K562 (cell line): Measurements from ENCODE around the gene PLXNB2. TPM values are rescaled to one million over a fixed set of nuclear protein-coding genes. Genes with fewer than 3 reads are reported as not detected.

Experiments used
- ATF7 ChIP-seq: fragments of 450-650 bp; IDR thresholded peaks from 2 replicates; pipeline ENCODE4 v1.7.1; 2014; ENCODE audit warnings: mild to moderate bottlenecking, moderate library complexity
- BHLHE40 ChIP-seq: IDR thresholded peaks from 2 replicates; pipeline ENCODE4 v1.6.1; 2011; ENCODE audit warnings: low read length, improper control_type of control experiment
- CHD1 ChIP-seq: fragments of 200-600 bp; sonication (generic); IDR thresholded peaks from one replicate; pipeline ENCODE4 v1.6.1; 2012; ENCODE audit warnings: mild to moderate bottlenecking, moderate library complexity, low read length, inconsistent platforms
- HDAC6 ChIP-seq: IDR thresholded peaks from 2 replicates; pipeline ENCODE4 v1.6.1; 2012; ENCODE audit warnings: low read depth, mild to moderate bottlenecking, control low read depth, inconsistent platforms, low read length, moderate library complexity
- MYC ChIP-seq, 2 experiments: fragments of 250-450 bp in 1 of 2; sonication (Bioruptor Pico) in 1 of 2; IDR thresholded peaks; 2 replicates each; pipeline versions ENCODE4 v1.5.1 to v1.6.1; 2012 to 2021; ENCODE audit warnings: low read depth in 2 of 2, borderline replicate concordance in 1 of 2, improper control_type of control experiment in 1 of 2, low read length in 1 of 2, mild to moderate bottlenecking in 1 of 2, moderate library complexity in 1 of 2
- NFIC ChIP-seq: fragments of 450-650 bp; IDR thresholded peaks from 2 replicates; pipeline ENCODE4 v1.6.1; 2017; ENCODE audit warnings: mild to moderate bottlenecking, inconsistent platforms
- NONO ChIP-seq, 2 experiments: fragments of 200-400 bp in 1 of 2; fragments of 450-650 bp in 1 of 2; formaldehyde crosslinking in 1 of 2; IDR thresholded peaks; 2 replicates each; pipeline ENCODE4 v1.6.1; 2017; ENCODE audit warnings: low read depth in 2 of 2, mild to moderate bottlenecking in 2 of 2, moderate library complexity in 2 of 2, low read length in 1 of 2
- TAF1 ChIP-seq: IDR thresholded peaks from 2 replicates; pipeline ENCODE4 v1.6.1; 2011; ENCODE audit warnings: mild to moderate bottlenecking, low read length, moderate library complexity; ENCODE audit not compliant: insufficient read depth, control insufficient read depth, severe bottlenecking; ENCODE audit errors: extremely low read depth
- USF2 ChIP-seq: sonication (generic); formaldehyde crosslinking; IDR thresholded peaks from 2 replicates; pipeline ENCODE4 v1.5.0; 2020; ENCODE audit warnings: missing genetic modification reagents
- XRCC4 ChIP-seq: IDR thresholded peaks from one replicate; pipeline ENCODE4 v1.6.1; 2011; ENCODE audit not compliant: insufficient read depth, insufficient read length; ENCODE audit errors: extremely low read depth
- polyA plus RNA-seq, 8 experiments: library from polyadenylated mRNA; depleted of rRNA in 4 of 8; stranded (reverse) in 5 of 8; unstranded in 3 of 8; fragments of >200 nt; fragmentation: Nextera tagmentation in 2 of 8; fragmentation: Illumina TruSeq in 1 of 8; extraction: Ambion mirVana in 2 of 8; extraction: Trizol in 1 of 8; gene quantifications; 2 replicates each; pipeline versions ENCODE4 v1.2.1 to v1.2.3, GENCODE V29; 2011 to 2014; ENCODE audit warnings: inconsistent platforms in 1 of 8, missing spikeins in 1 of 8
- total RNA-seq, 7 experiments: library from RNA; depleted of rRNA in 6 of 7; stranded (reverse); fragments of >200 nt in 6 of 7; fragmentation: Illumina TruSeq in 2 of 7; extraction: Trizol in 2 of 7; gene quantifications; 2 replicates each; pipeline versions ENCODE4 v1.2.1 to v1.2.3, GENCODE V29; 2011 to 2021; ENCODE audit warnings: low replicate concordance in 1 of 7
- TF ChIP-seq, protein P1 (sequence below): fragments of 450-650 bp; IDR thresholded peaks from 2 replicates; pipeline ENCODE4 v1.6.1; 2016; ENCODE audit warnings: mild to moderate bottlenecking, moderate library complexity
- TF ChIP-seq, protein P2 (sequence below): fragments of 450-650 bp; formaldehyde crosslinking; IDR thresholded peaks from 2 replicates; pipeline ENCODE4 v1.4.0; 2020; ENCODE audit warnings: mild to moderate bottlenecking, mixed read lengths

The PLXNB2 gene
- total and polyA plus RNA-seq, 9 of the 15 experiments (the other 6 are each of a cell fraction or from before 2014, with no cell fraction given): 0.15 to 45.1 (median 13.6) TPM

DNA sequence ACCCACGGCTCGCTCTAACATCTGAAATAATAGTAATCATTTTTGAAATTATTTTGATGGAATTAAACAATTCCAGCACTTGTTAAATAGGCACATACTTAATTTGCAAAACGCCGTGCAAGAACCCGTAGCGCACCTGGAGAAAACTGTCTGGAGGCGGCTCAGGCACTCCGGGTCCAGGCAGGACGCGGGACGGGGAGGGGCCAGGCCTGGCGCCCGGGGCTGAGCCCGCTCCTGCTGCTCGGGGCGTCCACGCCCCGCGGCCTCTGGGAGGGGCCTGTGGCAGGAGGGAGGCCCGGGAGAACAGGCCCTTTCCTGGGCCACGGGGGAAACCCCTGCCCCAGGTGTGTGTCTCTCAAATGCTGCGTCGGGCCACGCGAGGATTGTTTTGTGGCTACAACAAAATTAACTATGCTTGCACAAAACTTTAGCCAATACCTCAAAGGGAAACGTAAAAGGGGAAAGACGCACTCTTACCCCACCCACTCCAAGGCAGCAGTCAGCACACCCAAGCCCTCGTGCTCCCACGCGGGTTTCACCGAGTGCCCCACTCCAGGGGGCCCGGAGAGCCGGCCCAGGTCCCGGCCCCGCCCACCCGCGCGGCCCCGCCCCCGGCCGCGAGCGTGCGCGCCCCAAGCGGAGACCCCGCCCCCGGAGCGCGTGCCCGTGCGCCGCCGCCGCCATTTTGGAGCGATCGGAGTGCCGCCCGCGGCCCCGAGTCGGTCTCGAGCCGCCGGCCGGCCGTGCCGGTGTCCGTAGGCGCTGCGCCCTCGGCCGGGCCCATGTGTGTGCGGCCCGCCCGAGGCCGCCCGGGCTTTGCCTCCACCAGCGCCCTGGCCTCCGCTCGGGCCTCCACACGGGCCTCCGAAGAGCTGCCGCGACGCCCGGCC, 35.5 kb upstream of the PLXNB2 start, which contains the start of gene PPP6R2 (continued):
- TF ChIP-seq, protein P1, sequence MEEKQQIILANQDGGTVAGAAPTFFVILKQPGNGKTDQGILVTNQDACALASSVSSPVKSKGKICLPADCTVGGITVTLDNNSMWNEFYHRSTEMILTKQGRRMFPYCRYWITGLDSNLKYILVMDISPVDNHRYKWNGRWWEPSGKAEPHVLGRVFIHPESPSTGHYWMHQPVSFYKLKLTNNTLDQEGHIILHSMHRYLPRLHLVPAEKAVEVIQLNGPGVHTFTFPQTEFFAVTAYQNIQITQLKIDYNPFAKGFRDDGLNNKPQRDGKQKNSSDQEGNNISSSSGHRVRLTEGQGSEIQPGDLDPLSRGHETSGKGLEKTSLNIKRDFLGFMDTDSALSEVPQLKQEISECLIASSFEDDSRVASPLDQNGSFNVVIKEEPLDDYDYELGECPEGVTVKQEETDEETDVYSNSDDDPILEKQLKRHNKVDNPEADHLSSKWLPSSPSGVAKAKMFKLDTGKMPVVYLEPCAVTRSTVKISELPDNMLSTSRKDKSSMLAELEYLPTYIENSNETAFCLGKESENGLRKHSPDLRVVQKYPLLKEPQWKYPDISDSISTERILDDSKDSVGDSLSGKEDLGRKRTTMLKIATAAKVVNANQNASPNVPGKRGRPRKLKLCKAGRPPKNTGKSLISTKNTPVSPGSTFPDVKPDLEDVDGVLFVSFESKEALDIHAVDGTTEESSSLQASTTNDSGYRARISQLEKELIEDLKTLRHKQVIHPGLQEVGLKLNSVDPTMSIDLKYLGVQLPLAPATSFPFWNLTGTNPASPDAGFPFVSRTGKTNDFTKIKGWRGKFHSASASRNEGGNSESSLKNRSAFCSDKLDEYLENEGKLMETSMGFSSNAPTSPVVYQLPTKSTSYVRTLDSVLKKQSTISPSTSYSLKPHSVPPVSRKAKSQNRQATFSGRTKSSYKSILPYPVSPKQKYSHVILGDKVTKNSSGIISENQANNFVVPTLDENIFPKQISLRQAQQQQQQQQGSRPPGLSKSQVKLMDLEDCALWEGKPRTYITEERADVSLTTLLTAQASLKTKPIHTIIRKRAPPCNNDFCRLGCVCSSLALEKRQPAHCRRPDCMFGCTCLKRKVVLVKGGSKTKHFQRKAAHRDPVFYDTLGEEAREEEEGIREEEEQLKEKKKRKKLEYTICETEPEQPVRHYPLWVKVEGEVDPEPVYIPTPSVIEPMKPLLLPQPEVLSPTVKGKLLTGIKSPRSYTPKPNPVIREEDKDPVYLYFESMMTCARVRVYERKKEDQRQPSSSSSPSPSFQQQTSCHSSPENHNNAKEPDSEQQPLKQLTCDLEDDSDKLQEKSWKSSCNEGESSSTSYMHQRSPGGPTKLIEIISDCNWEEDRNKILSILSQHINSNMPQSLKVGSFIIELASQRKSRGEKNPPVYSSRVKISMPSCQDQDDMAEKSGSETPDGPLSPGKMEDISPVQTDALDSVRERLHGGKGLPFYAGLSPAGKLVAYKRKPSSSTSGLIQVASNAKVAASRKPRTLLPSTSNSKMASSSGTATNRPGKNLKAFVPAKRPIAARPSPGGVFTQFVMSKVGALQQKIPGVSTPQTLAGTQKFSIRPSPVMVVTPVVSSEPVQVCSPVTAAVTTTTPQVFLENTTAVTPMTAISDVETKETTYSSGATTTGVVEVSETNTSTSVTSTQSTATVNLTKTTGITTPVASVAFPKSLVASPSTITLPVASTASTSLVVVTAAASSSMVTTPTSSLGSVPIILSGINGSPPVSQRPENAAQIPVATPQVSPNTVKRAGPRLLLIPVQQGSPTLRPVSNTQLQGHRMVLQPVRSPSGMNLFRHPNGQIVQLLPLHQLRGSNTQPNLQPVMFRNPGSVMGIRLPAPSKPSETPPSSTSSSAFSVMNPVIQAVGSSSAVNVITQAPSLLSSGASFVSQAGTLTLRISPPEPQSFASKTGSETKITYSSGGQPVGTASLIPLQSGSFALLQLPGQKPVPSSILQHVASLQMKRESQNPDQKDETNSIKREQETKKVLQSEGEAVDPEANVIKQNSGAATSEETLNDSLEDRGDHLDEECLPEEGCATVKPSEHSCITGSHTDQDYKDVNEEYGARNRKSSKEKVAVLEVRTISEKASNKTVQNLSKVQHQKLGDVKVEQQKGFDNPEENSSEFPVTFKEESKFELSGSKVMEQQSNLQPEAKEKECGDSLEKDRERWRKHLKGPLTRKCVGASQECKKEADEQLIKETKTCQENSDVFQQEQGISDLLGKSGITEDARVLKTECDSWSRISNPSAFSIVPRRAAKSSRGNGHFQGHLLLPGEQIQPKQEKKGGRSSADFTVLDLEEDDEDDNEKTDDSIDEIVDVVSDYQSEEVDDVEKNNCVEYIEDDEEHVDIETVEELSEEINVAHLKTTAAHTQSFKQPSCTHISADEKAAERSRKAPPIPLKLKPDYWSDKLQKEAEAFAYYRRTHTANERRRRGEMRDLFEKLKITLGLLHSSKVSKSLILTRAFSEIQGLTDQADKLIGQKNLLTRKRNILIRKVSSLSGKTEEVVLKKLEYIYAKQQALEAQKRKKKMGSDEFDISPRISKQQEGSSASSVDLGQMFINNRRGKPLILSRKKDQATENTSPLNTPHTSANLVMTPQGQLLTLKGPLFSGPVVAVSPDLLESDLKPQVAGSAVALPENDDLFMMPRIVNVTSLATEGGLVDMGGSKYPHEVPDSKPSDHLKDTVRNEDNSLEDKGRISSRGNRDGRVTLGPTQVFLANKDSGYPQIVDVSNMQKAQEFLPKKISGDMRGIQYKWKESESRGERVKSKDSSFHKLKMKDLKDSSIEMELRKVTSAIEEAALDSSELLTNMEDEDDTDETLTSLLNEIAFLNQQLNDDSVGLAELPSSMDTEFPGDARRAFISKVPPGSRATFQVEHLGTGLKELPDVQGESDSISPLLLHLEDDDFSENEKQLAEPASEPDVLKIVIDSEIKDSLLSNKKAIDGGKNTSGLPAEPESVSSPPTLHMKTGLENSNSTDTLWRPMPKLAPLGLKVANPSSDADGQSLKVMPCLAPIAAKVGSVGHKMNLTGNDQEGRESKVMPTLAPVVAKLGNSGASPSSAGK: peak; percentile 72
- TF ChIP-seq TAF1 (peak; percentile 57), XRCC4 (no peak), USF2 (CRISPR knock-in tag) (no peak), CHD1 (peak; percentile 47), BHLHE40 (no peak), ATF7 (0 out of 2 replicates have a peak, but pooled peaks have one; percentile 2), HDAC6 (no peak), NFIC (no peak), NONO (IDR thresholded peaks at IDR 0.05; ENCODE audit: low read depth in 2 of 2, low read length in 1 of 2) (0 out of 4 replicates have a peak, but pooled peaks have one; percentile 21 to 40), MYC (IDR thresholded peaks at IDR 0.05; ENCODE audit: low read depth, low read length) (peak; percentile 23; the same call in 1 of the 2 replicates), MYC (CRISPR knock-in tag; IDR thresholded peaks at IDR 0.05; ENCODE audit: borderline replicate concordance, low read depth) (no peak)
- TF ChIP-seq, protein P2, sequence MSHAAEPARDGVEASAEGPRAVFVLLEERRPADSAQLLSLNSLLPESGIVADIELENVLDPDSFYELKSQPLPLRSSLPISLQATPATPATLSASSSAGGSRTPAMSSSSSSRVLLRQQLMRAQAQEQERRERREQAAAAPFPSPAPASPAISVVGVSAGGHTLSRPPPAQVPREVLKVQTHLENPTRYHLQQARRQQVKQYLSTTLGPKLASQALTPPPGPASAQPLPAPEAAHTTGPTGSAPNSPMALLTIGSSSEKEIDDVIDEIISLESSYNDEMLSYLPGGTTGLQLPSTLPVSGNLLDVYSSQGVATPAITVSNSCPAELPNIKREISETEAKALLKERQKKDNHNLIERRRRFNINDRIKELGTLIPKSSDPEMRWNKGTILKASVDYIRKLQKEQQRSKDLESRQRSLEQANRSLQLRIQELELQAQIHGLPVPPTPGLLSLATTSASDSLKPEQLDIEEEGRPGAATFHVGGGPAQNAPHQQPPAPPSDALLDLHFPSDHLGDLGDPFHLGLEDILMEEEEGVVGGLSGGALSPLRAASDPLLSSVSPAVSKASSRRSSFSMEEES (CRISPR knock-in tag): no peak
